AG09309 (cell line): ENCODE results near the gene SCP2.
"Not testable (repeated sequence)": the region's sequence is repeated elsewhere in the genome, so short reads cannot be mapped to it uniquely, and the experiment has no call there.

Experiments
- DNase-seq: peaks from one replicate; pipeline ENCODE4 v3.0.0-alpha.2; 2010; ENCODE audit warnings: low read depth
- H3K4me3 ChIP-seq: 2 replicates; pipeline ENCODE4 v1.5.1; 2011; ENCODE audit warnings: mild to moderate bottlenecking, low read depth, low read length, moderate library complexity; ENCODE audit not compliant: control insufficient read depth
- CTCF ChIP-seq: IDR thresholded peaks from 2 replicates; pipeline ENCODE4 v1.5.1; 2011; ENCODE audit warnings: mild to moderate bottlenecking, low read depth, low read length, inconsistent platforms; ENCODE audit not compliant: insufficient read depth, control insufficient read depth; ENCODE audit errors: missing control alignments

Gene SCP2

GRCh38 chr1:52994656-52995055, 67.6 kb downstream of the SCP2 start:
- no peak for DNase-seq
- TF ChIP-seq CTCF = no peak
- no peak overlapping the region for H3K4me3 ChIP-seq

- DNase-seq = no peak
- no peak overlapping the region for H3K4me3 ChIP-seq
- TF ChIP-seq CTCF = no peak
These were observed 69.6 kb downstream of the SCP2 start for GRCh38 chr1:52996653-52997052.

GRCh38 chr1:53001128-53001527, 74.1 kb downstream of the SCP2 start:
- no peak for DNase-seq
- TF ChIP-seq CTCF = no peak
- no peak overlapping the region for H3K4me3 ChIP-seq

- H3K4me3 ChIP-seq, DNase-seq: not testable (repeated sequence)
These were observed 79.5 kb downstream of the SCP2 start for GRCh38 chr1:53006612-53007011.

- H3K4me3 ChIP-seq, DNase-seq: not testable (repeated sequence)
These were observed 83.2 kb downstream of the SCP2 start for GRCh38 chr1:53010247-53010646.

GRCh38 chr1:53011175-53011574, 84.1 kb downstream of the SCP2 start:
- no peak overlapping the region for H3K4me3 ChIP-seq
- DNase-seq = no peak
- no peak for TF ChIP-seq CTCF

GRCh38 chr1:53014791-53015507, 87.9 kb downstream of the SCP2 start:
- no peak for TF ChIP-seq CTCF
- peak; percentile 77 for DNase-seq
- H3K4me3 ChIP-seq = peak overlapping the region; percentile 56

- H3K4me3 ChIP-seq = peak overlapping the region; percentile 56
- DNase-seq = no peak
- TF ChIP-seq CTCF = no peak
These were observed 88.4 kb downstream of the SCP2 start for GRCh38 chr1:53015508-53015860.
